ENCODE data around the gene DLGAP5.

The DLGAP5 gene

DNA sequence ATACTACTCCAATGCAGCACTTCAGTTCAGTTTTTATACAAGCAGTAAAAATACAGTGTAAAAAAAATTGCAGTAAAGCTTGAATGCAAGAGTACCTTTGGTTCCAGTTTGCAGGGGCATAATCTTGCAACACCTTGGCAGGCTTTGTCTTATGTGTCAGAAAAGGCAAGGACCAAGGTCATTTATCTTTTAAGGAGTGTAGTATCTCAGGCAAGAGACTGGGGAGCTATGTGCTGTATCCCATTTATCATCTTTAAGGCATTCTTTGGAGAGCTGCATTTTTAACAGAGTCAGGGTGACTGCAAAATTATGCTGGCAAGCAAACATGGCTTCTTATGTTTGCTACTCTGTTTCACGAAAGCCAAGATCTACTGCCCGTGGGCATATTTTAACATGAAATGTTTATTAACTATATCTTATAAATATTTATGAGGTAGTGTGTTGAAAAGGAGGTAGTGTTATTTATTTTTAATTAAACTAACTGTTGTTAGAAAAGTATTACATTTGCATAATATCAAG is 14.8 kb upstream of the DLGAP5 start:
- DNase-seq (ENCODE audit: low read depth in 1 of 2, low spot score in 1 of 2) = no peak
- TF ChIP-seq JUND (IDR thresholded peaks at IDR 0.05; ENCODE audit: low read depth) = no peak
- in situ Hi-C loops (cut with HindIII; ENCODE audit: low pct_unique_long_range_greater_than_20kb, low sequenced_read_pairs) = no loop called here

DNA sequence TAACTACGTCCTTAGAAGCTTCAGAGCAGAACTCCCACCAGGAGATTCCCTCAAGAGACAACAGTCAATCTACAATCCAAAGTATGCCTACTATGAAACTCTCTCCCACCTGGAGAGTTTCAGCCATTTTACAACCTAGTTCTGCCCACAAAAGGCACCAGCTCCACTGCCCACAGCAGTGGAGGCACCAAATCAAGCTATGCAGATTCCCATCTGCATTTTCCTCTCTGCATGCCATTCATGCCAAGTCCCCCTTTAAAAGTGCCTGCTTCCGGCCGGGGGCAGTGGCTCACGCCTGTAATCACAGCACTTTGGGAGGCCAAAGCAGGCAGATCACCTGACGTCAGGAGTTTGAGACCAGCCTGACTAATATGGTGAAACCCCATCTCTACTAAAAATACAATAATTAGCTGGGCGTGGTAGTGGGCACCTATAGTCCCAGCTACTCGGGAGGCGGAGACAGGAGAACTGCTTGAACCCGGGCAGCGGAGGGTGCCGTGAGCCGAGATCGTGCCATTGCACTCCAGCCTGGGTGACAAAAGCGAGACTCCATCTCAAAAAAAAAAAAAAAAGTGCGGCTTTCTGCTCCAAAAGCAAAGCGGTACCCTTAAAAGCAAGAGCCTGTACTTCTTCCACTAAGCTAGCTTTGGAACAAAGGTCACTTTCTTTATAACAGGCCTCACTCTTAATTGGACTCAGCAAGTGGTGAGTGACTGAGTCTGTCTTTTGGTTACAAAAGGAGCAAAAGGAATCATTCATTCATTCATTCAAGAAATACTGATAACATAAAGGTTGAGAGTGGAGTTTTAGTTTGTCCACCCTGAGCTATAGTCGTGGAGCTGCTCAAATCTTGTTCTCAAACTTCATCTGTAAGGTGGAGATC is 10.1 kb upstream of the DLGAP5 start:
- no peak for TF ChIP-seq JUND (IDR thresholded peaks at IDR 0.05; ENCODE audit: low read depth)
- DNase-seq (ENCODE audit: low read depth in 1 of 2, low spot score in 1 of 2) = no peak
- in situ Hi-C loops (cut with HindIII; ENCODE audit: low pct_unique_long_range_greater_than_20kb, low sequenced_read_pairs) = no loop called here

- DNase-seq (ENCODE audit: low read depth in 1 of 2, low spot score in 1 of 2) = no peak
- in situ Hi-C loops (cut with HindIII; ENCODE audit: low pct_unique_long_range_greater_than_20kb, low sequenced_read_pairs) = no loop called here
- TF ChIP-seq JUND (IDR thresholded peaks at IDR 0.05; ENCODE audit: low read depth) = no peak
Measured at GRCh38 chr14:55200651-55201050, 9.3 kb upstream of the DLGAP5 start.

DNA sequence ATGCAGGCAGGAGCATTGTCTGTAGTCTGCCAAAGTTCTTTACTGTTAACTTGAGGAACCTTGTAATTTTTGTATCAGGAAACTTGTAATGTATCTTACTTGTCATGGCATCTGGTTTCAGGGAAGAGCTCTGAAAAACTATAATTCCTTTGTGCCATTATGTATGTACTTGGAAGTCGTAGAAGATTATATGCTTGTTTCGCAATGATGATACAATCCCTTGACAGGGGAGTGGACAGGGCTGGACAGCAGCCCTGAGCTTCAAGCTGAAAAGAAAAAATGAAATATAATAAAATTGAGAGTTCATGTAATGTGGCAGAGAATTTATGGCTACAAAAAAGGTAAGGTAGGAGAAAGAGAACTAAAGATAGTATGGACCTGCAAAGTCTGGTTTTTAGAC is 7.4 kb upstream of the DLGAP5 start:
- in situ Hi-C loops (cut with HindIII; ENCODE audit: low pct_unique_long_range_greater_than_20kb, low sequenced_read_pairs) = no loop called here
- no peak for DNase-seq (ENCODE audit: low read depth in 1 of 2, low spot score in 1 of 2)
- TF ChIP-seq JUND (IDR thresholded peaks at IDR 0.05; ENCODE audit: low read depth) = no peak

DNA sequence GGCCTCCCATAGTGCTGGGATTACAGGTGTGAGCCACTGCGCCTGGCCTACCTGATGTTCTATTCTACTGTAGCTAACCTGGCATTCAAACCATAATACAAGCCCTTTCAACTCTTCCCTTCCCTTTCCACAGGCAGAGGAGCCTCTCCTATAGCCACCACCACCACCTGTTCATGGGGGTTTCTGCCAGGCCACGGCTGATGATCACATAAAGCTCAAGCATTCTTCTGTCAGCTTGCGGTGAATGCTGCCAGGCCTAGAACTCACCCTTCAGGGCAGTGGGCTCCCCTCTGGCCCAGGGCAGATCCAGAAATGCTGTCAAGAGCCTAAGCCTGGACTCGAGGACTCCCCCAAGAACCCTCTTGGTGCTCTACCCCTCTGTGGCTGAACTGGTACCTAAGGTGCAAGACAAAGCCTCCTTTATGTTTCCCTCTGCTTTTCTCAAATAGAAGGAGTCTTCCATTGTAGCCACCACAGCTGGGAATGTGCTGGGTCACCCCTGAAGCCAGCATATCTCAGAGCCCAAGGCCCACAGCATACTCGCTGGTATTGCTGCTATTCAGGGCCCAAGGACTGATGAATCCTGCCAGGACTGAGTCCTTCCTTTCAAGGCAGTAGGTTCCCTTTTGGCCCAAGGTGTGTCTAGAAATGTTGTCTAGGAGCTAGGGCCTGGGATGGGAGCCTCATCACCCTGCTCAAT is 3.4 kb upstream of the DLGAP5 start:
- no peak for TF ChIP-seq JUND (IDR thresholded peaks at IDR 0.05; ENCODE audit: low read depth)
- in situ Hi-C loops (cut with HindIII; ENCODE audit: low pct_unique_long_range_greater_than_20kb, low sequenced_read_pairs) = no loop called here
- DNase-seq (ENCODE audit: low read depth in 1 of 2, low spot score in 1 of 2) = no peak

GRCh38 chr14:55192054-55192621 is 753 bp upstream of the DLGAP5 start:
- in situ Hi-C loops (cut with HindIII; ENCODE audit: low pct_unique_long_range_greater_than_20kb, low sequenced_read_pairs) = no loop called here
- no peak for TF ChIP-seq JUND (IDR thresholded peaks at IDR 0.05; ENCODE audit: low read depth)
- DNase-seq (ENCODE audit: low read depth in 1 of 2, low spot score in 1 of 2) = peak in 1 of 2 experiments; percentile 9

DNA sequence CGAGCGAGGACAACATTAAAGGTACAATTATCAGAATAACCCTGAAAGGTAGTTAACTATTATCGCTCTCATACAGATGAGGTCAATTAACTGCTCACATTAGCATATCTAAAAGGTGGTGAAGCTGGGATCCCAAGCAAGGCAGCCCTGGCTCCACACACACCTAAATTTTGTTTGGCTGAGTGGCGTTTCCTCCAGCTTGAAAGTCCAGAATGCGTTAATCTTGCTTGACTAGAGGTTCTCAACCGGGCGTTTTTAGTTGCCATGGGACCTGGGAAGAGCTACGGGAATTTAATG is 531 bp downstream of the DLGAP5 start:
- peak in 1 of 2 experiments; percentile 33 for DNase-seq (ENCODE audit: low read depth in 1 of 2, low spot score in 1 of 2)
- no peak for TF ChIP-seq JUND (IDR thresholded peaks at IDR 0.05; ENCODE audit: low read depth)
- in situ Hi-C loops (cut with HindIII; ENCODE audit: low pct_unique_long_range_greater_than_20kb, low sequenced_read_pairs) = no loop called here

GRCh38 chr14:55188686-55189295 is 2.6 kb downstream of the DLGAP5 start:
- in situ Hi-C loops (cut with HindIII; ENCODE audit: low pct_unique_long_range_greater_than_20kb, low sequenced_read_pairs) = no loop called here
- DNase-seq (ENCODE audit: low read depth in 1 of 2, low spot score in 1 of 2) = no peak

DNA sequence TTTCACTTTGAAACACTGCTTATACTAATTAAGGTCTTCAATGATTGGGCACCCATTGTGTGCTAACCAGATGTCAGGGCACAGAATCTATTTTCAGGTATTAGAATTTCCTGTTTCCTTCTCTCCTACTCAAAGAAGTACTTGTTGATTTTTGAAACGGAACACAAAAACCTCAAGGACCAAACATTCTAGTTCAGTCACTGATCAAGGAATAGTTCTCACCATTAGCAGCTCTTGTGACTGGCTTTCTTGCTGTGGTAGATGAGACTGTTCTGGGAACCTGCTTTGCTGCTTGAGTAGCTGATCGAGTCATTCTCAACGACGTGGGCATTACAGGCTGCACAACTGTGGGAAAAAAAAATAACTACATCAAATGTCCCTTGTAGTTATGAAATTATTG is 11.0 kb downstream of the DLGAP5 start:
- no peak for DNase-seq (ENCODE audit: low read depth in 1 of 2, low spot score in 1 of 2)
- in situ Hi-C loops (cut with HindIII; ENCODE audit: low pct_unique_long_range_greater_than_20kb, low sequenced_read_pairs) = no loop called here
- no peak for TF ChIP-seq JUND (IDR thresholded peaks at IDR 0.05; ENCODE audit: low read depth)

More at GRCh38 chr14:55188686-55189295, 2.6 kb downstream of the DLGAP5 start:
- TF ChIP-seq JUND (IDR thresholded peaks at IDR 0.05; ENCODE audit: low read depth) = no peak

- in situ Hi-C loops (cut with HindIII; ENCODE audit: low pct_unique_long_range_greater_than_20kb, low sequenced_read_pairs) = no loop called here
- no peak for DNase-seq (ENCODE audit: low read depth in 1 of 2, low spot score in 1 of 2)
- TF ChIP-seq JUND (IDR thresholded peaks at IDR 0.05; ENCODE audit: low read depth) = no peak
Measured at GRCh38 chr14:55180006-55180405, 11.4 kb downstream of the DLGAP5 start.

DNA sequence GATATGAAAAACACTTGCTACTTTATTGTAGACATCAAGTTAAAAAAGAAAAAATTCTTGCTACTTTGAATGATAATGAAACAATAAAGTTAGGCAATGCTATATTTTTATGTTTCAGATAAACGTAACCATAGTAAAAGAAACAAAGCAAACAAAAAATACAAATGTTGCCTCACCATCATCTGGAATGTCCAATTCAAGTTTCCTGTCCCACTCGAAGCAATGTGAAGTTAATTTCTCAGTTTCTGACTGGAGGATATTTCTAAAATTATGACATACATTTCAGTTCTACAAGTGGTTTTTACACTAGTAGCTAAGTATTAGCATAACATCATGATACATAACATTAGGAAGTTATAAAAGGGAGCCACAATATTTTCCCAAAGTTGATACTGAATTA is 20.9 kb downstream of the DLGAP5 start:
- in situ Hi-C loops (cut with HindIII; ENCODE audit: low pct_unique_long_range_greater_than_20kb, low sequenced_read_pairs) = no loop called here
- no peak for TF ChIP-seq JUND (IDR thresholded peaks at IDR 0.05; ENCODE audit: low read depth)
- no peak for DNase-seq (ENCODE audit: low read depth in 1 of 2, low spot score in 1 of 2)

GRCh38 chr14:55160989-55161388 is 30.4 kb downstream of the DLGAP5 start:
- TF ChIP-seq JUND (IDR thresholded peaks at IDR 0.05; ENCODE audit: low read depth) = no peak
- in situ Hi-C loops (cut with HindIII; ENCODE audit: low pct_unique_long_range_greater_than_20kb, low sequenced_read_pairs) = no loop called here
- DNase-seq (ENCODE audit: low read depth in 1 of 2, low spot score in 1 of 2) = peak in 1 of 2 experiments; percentile 46
